M059J (cell line): ENCODE measurements around the gene TGFB3. TPM values are rescaled to one million over a fixed set of nuclear protein-coding genes. Genes with fewer than 3 reads are reported as not detected.
"Not testable (repeated sequence)": the region's sequence is repeated elsewhere in the genome, so short reads cannot be mapped to it uniquely, and the experiment has no call there.

ENCODE experiments used
- DNase-seq: peaks from one replicate; pipeline ENCODE4 v3.0.0-alpha.2; 2012; ENCODE audit warnings: low read depth
- total RNA-seq: library from RNA; depleted of rRNA; stranded (reverse); fragments of >200 nt; shearing (Covaris generic); gene quantifications from 2 replicates; pipeline ENCODE4 v1.2.3, GENCODE V29; 2014

The TGFB3 gene
- total RNA-seq, 1 experiment from 2014 or later, result 2.4 TPM

DNA sequence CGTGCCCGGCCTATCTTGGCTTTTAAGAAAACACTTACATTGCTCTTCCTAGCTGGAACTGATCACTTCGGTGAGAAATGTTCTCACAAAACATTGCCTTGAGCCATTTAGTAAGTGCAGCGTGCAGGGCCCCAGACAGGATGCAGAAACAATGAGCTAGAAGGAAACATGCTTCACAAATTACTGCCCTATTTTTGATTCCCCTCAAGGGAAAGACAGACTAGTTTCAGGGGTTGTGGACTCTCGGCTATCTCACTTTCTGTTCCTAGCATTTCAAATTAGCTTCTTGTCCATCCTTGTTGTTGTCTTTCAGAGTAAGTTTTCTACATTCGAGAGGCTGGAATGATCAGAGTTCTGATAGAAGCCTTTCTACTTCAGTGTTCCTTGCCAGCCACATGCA lies 21.6 kb downstream of the TGFB3 start:
- DNase-seq, result no peak

DNA sequence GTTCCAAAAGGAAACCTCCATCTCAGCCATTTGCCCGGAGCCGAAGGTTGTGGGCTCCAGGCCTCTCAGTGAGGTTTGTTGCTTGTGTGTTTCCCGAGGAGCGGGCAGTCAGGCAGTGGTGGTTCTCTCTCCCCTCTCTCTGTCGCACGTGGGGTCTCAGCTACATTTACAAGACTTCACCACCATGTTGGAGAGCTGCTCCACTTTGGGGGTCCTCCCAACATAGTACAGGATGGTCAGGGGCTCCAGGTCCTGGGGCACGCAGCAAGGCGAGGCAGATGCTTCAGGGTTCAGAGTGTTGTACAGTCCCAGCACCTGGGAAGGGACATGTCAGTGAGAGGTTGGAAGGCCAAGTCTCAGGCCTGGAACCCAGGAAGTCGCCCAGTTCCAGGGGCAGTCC lies 22.8 kb downstream of the TGFB3 start:
- DNase-seq, result no peak

DNA sequence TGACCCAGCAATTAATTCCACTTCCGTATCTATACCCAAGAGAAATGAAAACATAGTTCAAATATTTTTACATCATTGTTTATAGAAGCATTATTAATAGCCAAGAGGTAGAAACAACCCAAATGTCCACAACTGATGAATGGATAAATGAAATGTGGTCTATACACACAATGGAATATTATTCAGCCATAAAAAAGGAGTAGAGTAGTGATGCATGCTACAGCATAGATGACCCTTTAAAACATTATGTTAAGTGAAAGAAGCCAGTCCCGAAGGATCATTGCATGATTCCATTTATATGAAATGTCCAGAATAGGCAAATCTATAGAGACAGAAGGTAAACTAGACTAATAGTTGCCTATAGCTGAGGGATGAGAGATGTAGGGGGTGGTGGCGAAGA lies 29.3 kb downstream of the TGFB3 start:
- DNase-seq, result no peak

DNA sequence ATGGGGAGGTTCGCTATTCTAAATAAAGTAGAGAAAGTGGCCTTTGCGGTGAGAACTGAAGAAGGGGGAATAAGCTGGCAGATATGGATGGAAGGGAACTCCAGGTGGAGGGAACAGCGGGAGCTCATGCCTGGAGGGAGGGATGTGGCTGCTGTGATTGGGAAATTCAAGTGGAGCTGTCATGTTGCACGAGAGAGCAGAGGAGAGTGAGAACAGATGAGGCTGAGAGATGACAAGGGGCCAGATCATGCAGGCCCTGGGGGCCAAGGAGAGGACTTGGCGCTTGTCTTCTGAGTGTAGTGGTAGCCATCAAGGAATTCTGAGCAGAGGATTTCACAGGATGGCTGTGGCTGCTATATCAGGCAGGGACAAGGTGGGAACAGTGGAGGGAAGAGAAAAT lies 35.0 kb downstream of the TGFB3 start:
- no peak for DNase-seq

DNA sequence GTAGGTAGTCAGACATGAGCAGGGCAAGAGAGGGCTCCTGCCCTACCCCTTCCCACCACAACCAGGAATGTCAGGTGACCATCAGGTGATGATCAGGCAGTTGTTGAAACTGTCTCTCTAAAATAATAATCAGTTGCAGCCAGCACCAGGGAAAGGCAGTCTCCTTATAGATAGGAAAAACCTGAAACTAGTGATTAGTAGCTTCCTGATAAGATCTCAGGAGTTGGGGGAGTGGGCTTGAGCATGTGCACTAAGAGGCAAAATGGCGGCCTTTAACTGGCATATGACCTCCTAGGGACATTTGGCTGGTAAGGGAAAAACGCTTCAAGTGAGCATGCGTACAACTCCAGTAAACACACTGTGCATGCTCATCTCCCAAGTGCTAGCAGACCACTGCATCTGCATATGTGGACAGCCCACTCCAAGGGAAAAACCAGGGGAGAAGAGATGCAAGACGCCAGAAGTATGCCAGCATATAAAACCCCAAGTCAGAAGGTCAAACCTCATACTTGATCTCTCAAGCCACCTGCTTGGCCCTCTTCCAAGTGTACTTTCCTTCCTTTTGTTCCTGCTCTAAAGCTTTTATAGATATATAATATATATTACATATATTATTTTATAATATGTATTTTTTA lies 37.1 kb downstream of the TGFB3 start:
- no peak for DNase-seq

DNA sequence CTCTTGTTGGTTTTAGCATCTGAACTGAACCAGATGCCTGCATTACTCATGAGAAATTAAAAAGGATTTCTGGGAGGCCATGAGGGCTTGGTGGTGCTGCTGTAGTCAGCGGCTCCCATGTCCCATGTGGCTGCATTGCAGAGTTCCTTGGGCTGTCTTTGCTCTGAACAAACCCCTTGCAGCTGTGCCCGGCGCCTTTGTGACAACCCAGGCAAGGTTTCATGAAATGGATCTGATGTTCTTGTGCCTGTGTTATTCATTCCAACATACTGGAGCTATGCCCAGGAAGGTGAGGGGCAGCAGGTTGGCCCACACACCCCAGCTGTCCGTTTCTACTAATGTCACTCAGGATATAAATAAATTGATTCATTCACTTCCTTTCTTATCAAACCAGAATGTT lies 40.8 kb downstream of the TGFB3 start:
- DNase-seq, result no peak

DNA sequence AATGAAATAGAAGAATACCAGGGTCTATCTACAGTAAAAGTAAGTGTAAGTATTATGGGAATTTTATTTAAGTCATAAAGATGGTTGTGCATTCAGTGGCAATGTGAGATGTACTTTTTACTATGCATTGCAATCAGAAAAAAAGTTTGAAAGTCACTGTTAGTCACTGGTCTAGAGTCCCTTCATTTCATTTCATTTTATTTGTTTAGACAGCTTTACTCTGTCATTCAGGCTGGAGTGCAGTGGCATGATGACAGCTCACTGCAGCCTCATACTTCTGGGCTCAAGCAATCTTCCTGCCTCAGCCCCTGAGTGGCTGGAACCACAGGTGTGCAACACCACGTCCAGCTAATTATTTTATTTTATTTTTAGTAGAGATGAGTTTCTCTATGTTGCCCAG lies 42.6 kb downstream of the TGFB3 start:
- DNase-seq, result no peak

DNA sequence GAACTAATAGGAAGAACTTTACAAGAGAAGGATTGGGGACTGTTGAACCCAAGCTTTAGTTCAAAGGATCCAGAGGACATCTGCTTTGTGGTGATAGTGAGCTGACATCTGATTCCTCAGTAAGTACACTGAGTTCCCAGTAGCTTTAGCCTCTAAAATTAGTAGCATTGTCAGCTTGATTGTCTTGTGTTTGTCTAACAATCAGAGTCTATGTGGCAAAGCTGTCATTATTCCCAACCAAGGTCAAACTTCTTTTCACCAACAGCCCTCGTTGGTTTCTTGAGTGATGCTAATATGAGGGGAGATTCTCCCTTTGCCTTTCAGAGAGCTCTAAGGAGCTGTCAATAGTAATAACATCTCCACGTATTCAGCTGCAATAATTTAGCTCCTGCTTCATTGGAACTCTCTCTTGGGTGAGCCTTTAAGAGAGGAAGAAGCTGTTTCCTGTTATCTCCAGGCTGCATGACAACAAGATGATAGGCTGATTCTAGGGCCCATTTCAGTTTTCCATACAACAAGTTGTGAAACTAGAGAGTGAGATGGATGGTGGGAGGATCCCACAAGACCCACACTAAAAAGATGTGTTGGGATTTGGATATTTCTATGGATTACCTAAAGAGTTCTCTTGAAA lies 46.7 kb downstream of the TGFB3 start:
- DNase-seq, result no peak

DNA sequence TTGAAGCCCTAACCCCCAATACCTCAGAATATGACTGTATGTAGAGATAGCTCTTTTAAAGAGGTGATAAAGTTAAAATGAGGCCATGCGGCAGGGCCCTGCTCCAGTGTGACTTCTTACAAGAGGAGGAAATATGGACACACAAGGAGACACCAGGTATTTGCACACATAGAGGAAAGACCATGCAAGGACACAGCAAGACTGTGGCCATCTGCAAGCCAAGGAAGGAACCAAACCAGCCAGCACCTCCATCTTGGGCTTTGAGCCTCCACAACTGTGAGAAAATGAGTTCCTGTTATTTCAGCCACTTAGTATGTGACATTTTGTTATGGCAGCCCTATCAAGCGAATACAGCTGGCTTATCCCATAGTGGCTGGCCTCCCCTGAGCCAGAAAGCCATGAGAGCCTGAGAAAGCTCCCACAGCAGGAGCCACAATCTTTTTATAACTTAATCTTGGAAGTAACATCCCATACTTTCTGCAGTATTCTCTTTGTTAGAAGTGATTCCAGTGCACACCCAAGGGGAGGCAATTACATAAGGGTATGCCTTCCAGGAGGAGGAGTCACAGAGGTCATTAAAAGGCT lies 48.0 kb downstream of the TGFB3 start:
- no peak for DNase-seq

DNA sequence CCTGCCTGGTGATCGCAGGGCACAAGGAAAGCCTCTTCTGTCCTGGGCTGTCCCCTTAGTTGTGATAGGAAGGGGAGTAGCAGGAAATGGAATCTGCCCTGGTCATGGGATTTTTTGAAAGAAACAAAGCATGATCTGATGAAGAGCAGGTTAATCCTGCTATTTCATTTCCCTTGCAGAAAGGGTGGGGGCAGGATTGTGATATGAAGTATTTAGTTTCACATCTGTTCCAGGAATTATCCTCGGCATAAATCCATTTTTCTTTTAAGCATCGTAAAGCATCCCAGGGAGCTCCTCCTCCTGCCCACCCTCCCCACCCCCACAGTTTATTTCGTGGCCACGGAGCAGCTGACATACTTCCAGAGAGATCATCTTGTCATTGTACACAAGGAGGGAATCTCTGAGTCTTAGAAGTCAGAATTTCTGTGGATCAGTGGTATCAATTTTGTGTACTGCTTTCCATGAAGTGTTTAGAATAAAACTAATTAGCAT lies 53.1 kb downstream of the TGFB3 start:
- no peak for DNase-seq

DNA sequence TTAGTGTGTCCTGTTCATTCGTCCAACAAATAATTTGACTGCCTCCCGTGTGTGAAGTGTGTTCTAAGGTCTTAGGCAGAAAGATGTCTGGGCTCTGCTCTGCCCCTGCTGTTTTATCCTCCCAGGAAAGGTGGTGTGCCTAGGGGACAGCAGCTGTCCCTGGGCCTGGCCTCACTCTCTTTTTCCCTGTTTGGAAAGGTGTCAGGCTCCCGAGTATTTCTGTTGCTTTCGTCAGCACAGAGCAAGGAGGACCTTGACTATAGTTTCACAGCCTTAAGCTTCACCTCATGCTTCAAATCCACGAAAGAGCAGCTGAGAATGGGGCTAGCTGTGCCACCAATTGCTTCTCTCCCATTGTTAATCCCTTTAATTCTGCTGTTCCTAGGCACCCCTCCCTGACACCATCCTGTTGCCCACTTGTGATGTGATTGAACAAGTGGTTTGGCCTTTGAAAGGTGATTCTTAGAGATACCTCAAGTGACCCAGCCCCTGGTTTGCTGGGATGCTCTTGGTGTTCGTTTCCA lies 54.2 kb downstream of the TGFB3 start:
- DNase-seq, result no peak

DNA sequence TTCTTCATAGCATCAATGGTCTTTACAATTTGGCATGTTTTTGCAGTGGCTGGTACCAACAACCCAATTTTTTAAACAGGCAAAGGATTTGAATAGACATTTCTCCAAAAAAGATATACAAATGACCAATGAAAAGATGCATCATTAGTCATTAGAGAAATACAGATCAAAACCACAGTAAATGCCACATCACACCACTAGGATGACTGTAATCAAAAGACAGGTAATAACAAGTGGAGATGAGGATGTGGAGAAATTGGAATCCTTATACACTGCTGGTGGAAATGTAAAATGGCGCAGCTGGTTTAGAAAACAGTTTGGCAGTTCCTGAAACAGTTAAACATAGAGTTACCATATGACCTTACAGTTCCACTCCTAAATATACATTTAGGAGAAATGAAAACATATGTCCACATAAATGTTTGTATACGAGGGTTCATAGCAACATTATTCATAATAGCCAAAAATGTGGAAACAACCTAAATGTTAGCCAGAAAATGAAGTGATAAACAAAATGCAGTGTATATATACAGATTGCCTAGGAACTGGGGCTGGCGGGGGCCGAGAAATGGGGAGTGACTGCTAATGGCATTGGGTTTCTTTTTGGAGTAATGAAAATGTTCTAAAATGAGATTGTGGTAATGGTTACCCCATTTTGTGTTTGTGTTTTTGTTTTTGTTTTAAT lies 55.2 kb downstream of the TGFB3 start:
- DNase-seq, result peak; percentile 5

DNA sequence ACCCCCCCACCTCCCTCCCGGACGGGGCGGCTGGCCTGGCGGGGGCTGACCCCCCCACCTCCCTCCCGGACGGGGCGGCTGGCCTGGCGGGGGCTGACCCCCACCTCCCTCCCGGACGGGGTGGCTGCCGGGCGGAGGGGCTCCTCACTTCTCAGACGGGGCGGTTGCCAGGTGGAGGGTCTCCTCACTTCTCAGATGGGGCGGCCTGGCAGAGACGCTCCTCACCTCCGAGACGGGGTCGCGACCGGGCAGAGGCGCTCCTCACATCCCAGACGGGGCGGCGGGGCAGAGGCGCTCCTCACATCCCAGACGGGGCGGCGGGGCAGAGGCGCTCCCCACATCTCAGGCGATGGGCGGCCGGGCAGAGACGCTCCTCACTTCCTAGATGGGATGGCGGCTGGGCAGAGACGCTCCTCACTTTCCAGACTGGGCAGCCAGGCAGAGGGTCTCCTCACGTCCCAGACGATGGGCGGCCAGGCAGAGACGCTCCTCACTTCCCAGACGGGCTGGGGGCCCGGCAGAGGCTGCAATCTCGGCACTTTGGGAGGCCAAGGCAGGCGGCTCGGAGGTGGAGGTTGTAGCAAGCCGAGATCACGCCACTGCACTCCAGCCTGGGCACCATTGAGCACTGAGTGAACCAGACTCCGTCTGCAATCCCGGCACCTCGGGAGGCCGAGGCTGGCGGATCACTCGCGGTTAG lies 56.5 kb downstream of the TGFB3 start:
- not testable (repeated sequence) for DNase-seq

DNA sequence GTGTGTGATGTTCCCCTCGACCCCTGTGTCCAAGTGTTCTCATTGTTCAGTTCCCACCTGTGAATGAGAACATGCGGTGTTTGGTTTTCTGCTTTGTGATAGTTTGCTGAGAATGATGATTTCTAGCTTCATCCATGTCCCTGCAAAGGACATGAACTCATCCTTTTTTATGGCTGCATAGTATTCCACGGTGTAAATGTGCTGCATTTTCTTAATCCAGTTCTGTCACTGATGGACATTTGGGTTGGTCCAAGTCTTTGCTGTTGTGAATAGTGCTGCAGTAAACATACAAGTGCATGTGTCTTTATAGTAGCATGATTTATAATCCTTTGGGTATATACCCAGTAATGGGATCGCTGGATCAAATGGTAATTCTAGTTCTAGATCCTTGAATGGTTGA lies 61.4 kb downstream of the TGFB3 start:
- DNase-seq, result not testable (repeated sequence)

DNA sequence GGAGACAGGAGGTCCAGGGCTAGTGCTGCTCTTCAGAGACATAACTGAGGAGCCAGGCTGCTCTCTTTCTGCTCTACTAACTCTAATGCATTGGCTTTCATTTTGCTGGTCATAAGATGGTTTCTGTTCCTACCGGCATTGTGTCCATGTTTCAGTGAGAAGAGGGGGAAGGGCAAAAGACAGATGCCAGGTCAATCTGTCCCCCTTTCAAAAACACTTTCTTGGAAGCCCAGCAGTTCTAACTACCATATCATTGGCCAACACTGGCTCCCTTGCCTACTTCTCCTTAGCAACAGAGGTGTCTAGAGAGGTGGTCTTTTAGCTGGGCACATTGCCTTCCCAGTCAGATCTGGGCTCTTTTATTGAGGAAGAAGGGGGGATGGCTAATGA lies 63.9 kb downstream of the TGFB3 start:
- DNase-seq, result no peak

DNA sequence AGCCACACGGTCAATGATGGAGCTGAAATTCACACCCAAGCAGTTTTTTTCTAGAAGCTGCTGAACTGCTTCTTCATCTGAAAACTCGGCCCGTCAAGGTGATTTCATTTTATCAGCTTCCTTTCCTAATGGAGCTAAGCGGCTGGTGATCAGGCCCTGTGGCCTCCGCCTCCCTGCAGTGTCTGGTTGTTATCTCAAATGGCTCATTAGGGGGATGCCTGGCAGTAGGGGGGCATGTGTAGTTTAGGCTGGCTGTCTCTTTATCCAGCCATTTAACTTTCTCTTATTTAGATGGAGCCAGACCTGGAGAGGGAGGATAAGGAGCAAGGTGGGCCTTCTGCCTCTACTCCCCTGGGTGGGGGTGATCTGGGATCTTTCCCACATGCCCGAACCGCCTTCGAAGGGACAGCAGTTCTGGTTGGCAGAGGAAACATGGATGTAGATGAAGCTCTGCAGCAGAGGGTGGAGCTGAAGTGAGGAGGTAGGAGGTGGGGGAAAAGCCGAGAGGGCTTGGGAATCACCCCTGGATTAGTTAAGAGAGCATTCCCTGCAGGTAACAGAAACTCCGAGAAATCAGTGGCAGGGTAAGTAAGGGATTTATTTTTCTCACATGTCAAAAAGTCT lies 64.4 kb downstream of the TGFB3 start:
- no peak for DNase-seq

DNA sequence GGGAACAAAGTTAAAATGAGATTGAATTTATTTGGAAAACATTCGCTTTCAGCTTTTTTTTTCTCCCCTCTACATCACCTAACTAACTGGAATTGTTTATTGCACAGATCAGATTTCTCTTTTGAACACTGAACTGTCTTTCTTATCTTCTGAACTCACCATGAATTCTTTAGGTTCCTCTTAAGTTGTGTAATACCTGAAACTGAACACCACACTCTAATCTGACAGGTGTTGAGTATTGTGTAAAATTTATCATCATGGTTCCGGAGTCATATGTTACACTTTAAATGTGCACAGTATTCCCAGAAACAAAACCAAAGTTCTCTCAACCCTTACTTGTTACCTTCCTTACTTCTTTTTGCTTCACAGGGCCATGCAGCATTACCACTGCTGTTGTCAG lies 66.8 kb downstream of the TGFB3 start:
- DNase-seq, result no peak

DNA sequence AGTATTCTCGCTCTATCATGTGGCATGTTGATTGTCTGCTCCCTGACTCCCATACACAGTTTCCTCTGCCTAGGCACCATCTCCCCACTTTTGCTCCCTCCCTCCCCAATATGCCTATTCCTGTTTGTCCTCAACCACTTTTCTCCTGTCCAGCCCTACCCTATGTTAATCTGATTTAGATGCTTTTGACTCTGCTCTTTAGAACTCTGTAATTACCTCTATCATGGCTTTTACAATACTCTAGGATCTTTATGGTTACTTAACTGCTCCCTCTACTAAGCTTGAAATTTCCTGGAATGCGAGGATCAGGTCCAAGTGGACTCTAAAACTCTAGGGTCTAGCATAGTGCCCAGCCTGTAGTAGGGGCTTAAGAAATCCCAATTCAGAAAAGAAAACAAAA lies 68.6 kb downstream of the TGFB3 start:
- no peak for DNase-seq

DNA sequence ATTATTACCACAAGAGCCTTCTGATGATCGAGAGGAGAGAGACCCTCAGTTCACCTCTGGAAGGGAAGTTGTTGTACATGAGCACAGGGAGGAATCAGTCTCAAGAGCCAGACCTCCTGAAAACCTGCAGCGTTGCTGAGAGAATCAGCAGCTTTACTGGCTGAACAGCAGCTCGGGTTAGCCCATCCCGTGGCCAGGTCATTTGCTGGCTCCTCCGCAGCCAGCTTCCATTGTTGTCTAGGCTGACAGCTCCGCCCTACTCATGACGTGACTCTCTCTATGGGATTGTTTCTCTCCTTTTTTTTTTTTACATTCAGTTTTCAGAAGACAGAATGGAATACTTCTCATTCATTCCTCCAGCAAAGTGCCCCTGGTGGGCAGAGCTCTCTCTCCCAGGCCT lies 69.9 kb downstream of the TGFB3 start:
- DNase-seq, result no peak

DNA sequence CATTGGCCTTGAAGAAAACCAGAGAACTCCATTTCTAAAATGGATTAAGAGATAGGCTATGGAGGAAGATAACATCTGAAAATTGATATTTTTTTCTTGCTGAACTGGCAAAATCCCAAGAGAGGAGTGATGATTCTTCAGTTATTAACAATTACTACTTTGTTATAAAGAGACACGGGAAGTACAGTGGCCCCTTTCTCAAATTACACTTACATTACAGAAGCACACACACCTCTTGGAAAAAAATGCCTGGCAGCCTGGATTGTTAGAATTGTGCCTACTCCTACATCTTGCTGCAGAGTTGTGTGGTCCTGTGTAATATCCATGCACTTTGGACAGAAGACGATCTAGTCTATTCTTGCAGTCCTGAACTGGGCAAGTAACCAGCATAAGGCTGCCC lies 71.7 kb downstream of the TGFB3 start:
- no peak for DNase-seq

DNA sequence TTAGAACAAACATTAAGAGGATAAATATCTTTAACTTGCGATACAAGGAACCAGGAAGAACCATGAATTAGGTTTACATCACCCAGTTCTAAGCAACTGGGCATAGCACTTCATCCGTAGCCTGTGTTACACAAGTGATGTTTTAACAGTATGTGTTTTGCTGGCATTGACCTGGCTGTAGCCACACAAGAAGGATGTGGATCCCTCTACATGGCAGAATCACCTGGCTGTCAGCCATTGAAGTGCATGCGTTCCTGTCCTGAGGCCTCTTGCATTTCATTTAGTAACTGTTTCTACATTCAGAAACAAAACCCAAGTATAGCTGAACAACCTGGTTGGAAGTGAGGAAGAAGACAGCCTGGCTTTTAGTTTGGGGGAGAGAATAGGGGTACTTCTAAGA lies 72.2 kb downstream of the TGFB3 start:
- no peak for DNase-seq
